ENCODE results near the gene FREM3. TPM values are rescaled to one million over a fixed set of nuclear protein-coding genes. Genes with fewer than 3 reads are reported as not detected.

FREM3 gene
- total RNA-seq, 1 donor from 2014 or later, result 0.56 TPM

DNA sequence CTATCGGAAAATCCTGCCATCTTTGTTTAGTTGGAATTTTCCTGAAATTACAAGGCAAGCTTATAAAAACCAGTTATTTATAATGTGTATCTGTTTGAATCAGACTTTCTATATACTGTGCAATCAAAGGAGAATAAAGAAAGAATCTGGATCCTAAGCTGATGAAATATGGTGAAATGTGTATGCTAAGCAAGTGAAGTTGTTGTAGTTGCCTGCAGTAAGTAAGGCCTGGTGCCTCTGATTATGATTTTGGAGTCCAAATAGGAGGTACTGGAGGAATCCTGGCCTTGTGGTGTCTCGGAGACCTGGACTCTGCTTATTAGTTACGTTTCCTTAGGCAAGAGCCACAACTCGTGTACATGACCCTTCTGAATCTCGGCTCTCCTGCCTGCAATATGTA is 13.1 kb upstream of the FREM3 start:
- TF ChIP-seq, protein P1, sequence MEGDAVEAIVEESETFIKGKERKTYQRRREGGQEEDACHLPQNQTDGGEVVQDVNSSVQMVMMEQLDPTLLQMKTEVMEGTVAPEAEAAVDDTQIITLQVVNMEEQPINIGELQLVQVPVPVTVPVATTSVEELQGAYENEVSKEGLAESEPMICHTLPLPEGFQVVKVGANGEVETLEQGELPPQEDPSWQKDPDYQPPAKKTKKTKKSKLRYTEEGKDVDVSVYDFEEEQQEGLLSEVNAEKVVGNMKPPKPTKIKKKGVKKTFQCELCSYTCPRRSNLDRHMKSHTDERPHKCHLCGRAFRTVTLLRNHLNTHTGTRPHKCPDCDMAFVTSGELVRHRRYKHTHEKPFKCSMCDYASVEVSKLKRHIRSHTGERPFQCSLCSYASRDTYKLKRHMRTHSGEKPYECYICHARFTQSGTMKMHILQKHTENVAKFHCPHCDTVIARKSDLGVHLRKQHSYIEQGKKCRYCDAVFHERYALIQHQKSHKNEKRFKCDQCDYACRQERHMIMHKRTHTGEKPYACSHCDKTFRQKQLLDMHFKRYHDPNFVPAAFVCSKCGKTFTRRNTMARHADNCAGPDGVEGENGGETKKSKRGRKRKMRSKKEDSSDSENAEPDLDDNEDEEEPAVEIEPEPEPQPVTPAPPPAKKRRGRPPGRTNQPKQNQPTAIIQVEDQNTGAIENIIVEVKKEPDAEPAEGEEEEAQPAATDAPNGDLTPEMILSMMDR (IDR thresholded peaks at IDR 0.05; ENCODE audit: unreplicated experiment), result no peak
- no peak for DNase-seq (ENCODE audit: low spot score)
- H3K27ac Mint-ChIP-seq (ENCODE audit: unreplicated experiment), result no peak overlapping the region
- H3K4me1 Mint-ChIP-seq (ENCODE audit: unreplicated experiment), result peaks cover 14% of the 10 kb centered on the region
- H3K4me3 Mint-ChIP-seq (ENCODE audit: unreplicated experiment), result no peak overlapping the region
- no peaks in the 10 kb centered on the region for H3K36me3 Mint-ChIP-seq (ENCODE audit: low read depth, unreplicated experiment)
- H3K27me3 Mint-ChIP-seq (ENCODE audit: unreplicated experiment), result no peaks in the 10 kb centered on the region
- H3K9me3 Mint-ChIP-seq (ENCODE audit: unreplicated experiment), result no peaks in the 10 kb centered on the region

GRCh38 chr4:143712155-143712550 is 11.7 kb upstream of the FREM3 start:
- TF ChIP-seq, protein P1 (IDR thresholded peaks at IDR 0.05; ENCODE audit: unreplicated experiment), result no peak

GRCh38 chr4:143711543-143712154 is 11.2 kb upstream of the FREM3 start:
- H3K4me1 Mint-ChIP-seq (ENCODE audit: unreplicated experiment), result peaks cover 14% of the 10 kb centered on the region
- TF ChIP-seq, protein P1 (IDR thresholded peaks at IDR 0.05; ENCODE audit: unreplicated experiment), result no peak
- H3K4me3 Mint-ChIP-seq (ENCODE audit: unreplicated experiment), result no peak overlapping the region
- no peaks in the 10 kb centered on the region for H3K9me3 Mint-ChIP-seq (ENCODE audit: unreplicated experiment)
- H3K36me3 Mint-ChIP-seq (ENCODE audit: low read depth, unreplicated experiment), result no peaks in the 10 kb centered on the region
- no peak overlapping the region for H3K27ac Mint-ChIP-seq (ENCODE audit: unreplicated experiment)
- H3K27me3 Mint-ChIP-seq (ENCODE audit: unreplicated experiment), result no peaks in the 10 kb centered on the region
- DNase-seq (ENCODE audit: low spot score), result peak; percentile 11

More at GRCh38 chr4:143712155-143712550, 11.7 kb upstream of the FREM3 start:
- Mint-ChIP-seq H3K36me3 (ENCODE audit: low read depth, unreplicated experiment) (no peaks in the 10 kb centered on the region), H3K27ac (ENCODE audit: unreplicated experiment) (no peak overlapping the region), H3K4me3 (ENCODE audit: unreplicated experiment) (no peak overlapping the region), H3K4me1 (ENCODE audit: unreplicated experiment) (peaks cover 14% of the 10 kb centered on the region), H3K9me3 (ENCODE audit: unreplicated experiment) (no peaks in the 10 kb centered on the region), H3K27me3 (ENCODE audit: unreplicated experiment) (no peaks in the 10 kb centered on the region)
- no peak for DNase-seq (ENCODE audit: low spot score)

GRCh38 chr4:143701365-143701764 is 890 bp upstream of the FREM3 start:
- Mint-ChIP-seq H3K9me3 (ENCODE audit: unreplicated experiment) (no peaks in the 10 kb centered on the region), H3K4me3 (ENCODE audit: unreplicated experiment) (peak overlapping the region; percentile 86), H3K27ac (ENCODE audit: unreplicated experiment) (peak overlapping the region; percentile 42), H3K4me1 (ENCODE audit: unreplicated experiment) (peaks cover 8% of the 10 kb centered on the region), H3K36me3 (ENCODE audit: low read depth, unreplicated experiment) (peaks cover 5% of the 10 kb centered on the region), H3K27me3 (ENCODE audit: unreplicated experiment) (peaks cover 21% of the 10 kb centered on the region)
- TF ChIP-seq, protein P1 (IDR thresholded peaks at IDR 0.05; ENCODE audit: unreplicated experiment), result no peak
- no peak for DNase-seq (ENCODE audit: low spot score)

DNA sequence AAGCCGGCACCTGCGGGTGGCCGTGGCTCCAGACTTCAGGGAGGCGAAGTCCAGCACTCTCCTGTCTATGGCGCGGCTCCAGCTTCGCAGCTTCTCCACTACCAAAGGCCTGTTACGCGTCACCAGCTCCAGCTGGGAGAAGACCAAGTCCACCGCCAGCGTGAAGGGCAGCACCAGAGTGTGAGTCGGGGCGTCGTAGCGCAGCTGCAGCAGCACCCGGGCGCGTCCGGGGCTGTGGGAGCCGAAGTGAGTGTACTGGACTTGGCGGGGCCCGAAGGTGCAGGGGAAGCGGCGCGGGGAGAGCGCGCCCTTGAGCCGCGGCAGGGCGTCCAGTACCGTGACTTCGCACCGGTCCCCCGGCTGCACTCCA is 444 bp downstream of the FREM3 start:
- TF ChIP-seq, protein P1 (IDR thresholded peaks at IDR 0.05; ENCODE audit: unreplicated experiment), result no peak
- H3K27ac Mint-ChIP-seq (ENCODE audit: unreplicated experiment), result no peak overlapping the region
- H3K4me3 Mint-ChIP-seq (ENCODE audit: unreplicated experiment), result no peak overlapping the region
- peak; percentile 17 for DNase-seq (ENCODE audit: low spot score)
- no peaks in the 10 kb centered on the region for H3K9me3 Mint-ChIP-seq (ENCODE audit: unreplicated experiment)
- peaks cover 5% of the 10 kb centered on the region for H3K36me3 Mint-ChIP-seq (ENCODE audit: low read depth, unreplicated experiment)
- H3K4me1 Mint-ChIP-seq (ENCODE audit: unreplicated experiment), result peaks cover 8% of the 10 kb centered on the region
- H3K27me3 Mint-ChIP-seq (ENCODE audit: unreplicated experiment), result peaks cover 21% of the 10 kb centered on the region
